Stimulated activated CD4-positive, alpha-beta T cell treated with anti-CD3 and anti-CD28 coated beads, Interleukin-4, amount 100 ng/mL, for 4 hours (primary cell): ENCODE data around the gene HOXC12.

Experiments used
- DNase-seq, 2 experiments: peaks; one replicate each; pipeline ENCODE4 v3.0.0-alpha.2; 2020

HOXC12 gene

GRCh38 chr12:53998110-53998899 is 43.6 kb downstream of the HOXC12 start:
- no peak for DNase-seq

- no peak for DNase-seq
These were observed 44.2 kb downstream of the HOXC12 start for GRCh38 chr12:53998900-53999236.

DNA sequence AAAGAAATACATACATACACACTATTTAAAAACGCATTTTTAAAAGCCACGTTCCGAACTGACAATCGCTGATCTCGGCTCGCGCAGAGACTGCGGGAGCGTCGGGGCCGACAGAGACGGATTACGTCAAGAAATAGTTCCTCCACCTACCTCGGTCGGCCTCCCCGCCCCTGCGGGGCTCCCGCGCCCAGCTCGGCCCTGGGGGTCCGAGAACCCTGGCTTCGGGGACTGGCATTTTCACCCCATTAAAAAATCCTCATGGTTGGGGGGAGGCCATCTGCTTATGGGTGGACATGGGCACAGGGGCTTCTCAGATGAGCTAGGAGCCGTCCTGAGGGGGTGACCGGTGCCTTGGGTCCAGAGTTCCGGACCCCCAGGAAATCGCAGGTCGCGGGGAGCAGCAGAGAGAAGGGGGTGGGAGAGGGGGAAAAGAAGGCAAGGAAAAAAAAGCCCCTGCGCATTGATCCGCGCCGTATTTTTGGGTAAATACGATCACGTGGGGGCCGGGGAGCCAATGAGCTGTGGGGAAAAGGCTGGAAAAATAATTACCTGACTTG is 44.9 kb downstream of the HOXC12 start:
- no peak for DNase-seq

GRCh38 chr12:54000116-54001114 is 45.7 kb downstream of the HOXC12 start, which contains the start of gene HOXC9:
Gene HOXC9 (plus strand): TSS chr12:54000161. CDS start chr12:54000189, 28 bp downstream.
- no peak for DNase-seq

DNA sequence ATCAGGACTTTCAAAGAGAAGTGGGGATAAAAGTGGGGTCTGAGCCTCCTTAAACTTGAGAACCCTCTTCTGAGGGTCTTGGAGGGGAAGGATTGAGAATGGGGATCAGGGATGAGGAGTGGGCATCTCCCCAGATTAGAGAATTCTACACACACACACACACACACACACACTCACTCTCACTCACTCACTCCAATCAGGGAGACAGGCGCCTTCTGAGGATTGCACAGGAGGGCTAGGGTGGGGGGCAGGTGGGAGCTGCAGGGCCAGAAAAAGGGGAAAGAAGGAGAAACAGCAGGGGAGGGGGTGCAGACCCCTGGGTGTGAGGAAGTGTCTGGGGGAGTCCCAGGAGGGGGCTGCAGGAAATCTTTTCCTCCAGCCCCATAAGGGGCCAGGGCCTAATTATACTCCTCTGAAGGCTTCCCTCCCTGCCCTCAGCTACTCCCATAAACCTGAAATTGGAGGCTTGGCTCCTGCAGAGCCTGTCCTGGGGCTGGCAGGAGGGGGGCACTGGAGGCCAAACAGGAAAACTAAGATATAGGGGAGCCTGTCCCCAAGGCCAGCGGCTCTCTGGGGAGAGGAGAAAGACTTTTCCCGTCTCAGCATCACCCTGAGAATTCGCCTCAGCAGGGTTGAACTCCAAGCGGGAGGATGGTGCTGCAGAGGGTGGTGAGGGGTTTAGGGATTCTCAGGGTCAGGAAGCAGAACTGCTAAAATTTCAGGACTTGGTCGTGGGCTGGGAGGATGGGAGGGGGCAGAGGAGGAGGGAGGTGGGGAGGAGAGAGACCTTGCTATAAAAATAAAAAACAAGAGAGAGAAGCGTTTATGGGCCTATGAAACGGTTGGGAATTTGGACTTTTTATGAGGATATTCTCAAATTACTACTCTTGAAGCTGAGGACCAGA is 46.8 kb downstream of the HOXC12 start:
- no peak for DNase-seq

DNA sequence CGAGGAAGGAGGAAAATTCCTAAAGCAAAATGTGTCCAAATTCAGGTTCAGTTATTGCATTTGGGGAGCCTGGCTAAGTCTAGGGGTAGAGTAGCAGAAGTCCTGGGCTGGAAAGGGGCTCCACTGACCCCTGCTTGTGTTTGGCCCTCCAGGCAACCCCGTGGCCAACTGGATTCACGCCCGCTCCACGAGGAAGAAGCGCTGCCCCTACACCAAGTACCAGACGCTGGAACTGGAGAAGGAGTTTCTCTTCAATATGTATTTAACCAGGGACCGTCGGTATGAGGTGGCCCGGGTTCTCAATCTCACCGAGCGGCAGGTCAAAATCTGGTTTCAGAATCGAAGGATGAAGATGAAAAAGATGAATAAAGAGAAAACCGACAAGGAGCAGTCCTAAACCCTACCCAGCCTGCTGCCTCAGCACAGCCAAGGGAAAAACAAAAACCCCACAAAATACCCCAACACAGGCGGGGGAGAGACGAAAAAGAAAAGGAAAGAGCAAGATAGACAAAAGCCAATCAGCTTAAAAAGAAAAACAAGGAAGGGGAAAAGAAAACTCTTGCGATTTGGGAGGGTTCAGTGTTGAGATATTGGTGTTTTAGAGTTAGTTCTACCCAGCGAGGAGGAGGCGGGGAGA is 47.7 kb downstream of the HOXC12 start:
- no peak for DNase-seq

- no peak for DNase-seq
These were observed 48.2 kb downstream of the HOXC12 start for GRCh38 chr12:54002915-54003389.

- DNase-seq = no peak
These were observed 48.9 kb downstream of the HOXC12 start for GRCh38 chr12:54003625-54004024.

DNA sequence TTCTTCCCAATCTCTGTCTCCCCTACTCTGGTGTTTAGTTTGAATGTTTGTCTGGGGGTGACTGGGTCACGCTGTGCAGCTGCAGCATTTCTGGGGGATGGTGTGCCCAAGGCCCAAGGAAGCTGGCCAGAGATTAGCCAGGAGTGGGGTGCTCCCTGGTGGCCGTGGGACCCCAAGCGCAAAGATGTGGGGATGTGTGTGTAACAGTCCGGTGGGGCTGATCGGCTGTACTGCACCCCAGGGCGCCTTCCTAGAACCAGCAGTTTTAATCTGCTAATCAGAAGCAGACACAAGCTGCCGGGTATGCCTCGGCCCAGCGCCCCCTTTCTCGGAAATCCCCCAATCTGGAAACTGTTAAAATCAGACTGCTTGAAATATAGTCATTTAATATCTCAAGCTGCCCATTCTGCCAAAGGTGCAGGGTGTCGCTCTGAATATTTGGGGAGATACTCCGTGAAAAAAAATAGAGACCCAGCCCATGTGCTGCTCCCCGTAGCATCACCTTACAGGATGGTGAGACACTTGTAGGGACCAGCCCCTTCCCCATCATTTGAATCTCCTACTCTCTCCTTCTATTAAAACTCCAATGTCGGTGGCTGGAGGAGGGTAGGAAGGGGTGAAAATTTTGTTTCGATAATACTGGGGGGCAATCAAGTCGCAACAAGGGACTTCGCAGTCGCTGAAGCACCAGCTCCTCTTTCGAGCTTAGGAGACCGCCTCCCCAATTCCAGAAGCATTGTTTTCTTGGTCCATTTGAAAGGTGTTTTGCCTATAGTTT is 49.5 kb downstream of the HOXC12 start:
- DNase-seq = no peak

- no peak for DNase-seq
These were observed 50.3 kb downstream of the HOXC12 start for GRCh38 chr12:54004841-54005530.

- no peak for DNase-seq
These were observed 50.8 kb downstream of the HOXC12 start for GRCh38 chr12:54005531-54005852.

GRCh38 chr12:54005853-54006558 is 51.3 kb downstream of the HOXC12 start:
- peak; percentile 69 to 85 for DNase-seq

GRCh38 chr12:54006559-54007220 is 52.0 kb downstream of the HOXC12 start:
- DNase-seq = no peak

GRCh38 chr12:54007538-54008259 is 53.0 kb downstream of the HOXC12 start:
- DNase-seq = no peak

- no peak for DNase-seq
These were observed 53.5 kb downstream of the HOXC12 start for GRCh38 chr12:54008260-54008552.
